Measurements from ENCODE around the gene TOB2.
"Not testable (repeated sequence)": the region's sequence is repeated elsewhere in the genome, so short reads cannot be mapped to it uniquely, and the experiment has no call there.

TOB2 gene

GRCh38 chr22:41418717-41419116 lies 27.9 kb downstream of the TOB2 start:
- Mint-ChIP-seq H3K27me3 (no peaks in the 10 kb centered on the region), H3K27ac (peak overlapping the region; percentile 63), H3K4me1 (peaks cover 47% of the 10 kb centered on the region), H3K36me3 (peaks cover 9% of the 10 kb centered on the region), H3K4me3 (no peak overlapping the region), H3K9me3 (no peaks in the 10 kb centered on the region)
- ATAC-seq, result no peak

GRCh38 chr22:41417622-41418390 lies 28.8 kb downstream of the TOB2 start:
- Mint-ChIP-seq H3K4me3 (no peak overlapping the region), H3K27ac (peak overlapping the region; percentile 63), H3K4me1 (peaks cover 38% of the 10 kb centered on the region), H3K27me3 (no peaks in the 10 kb centered on the region), H3K36me3 (peaks cover 5% of the 10 kb centered on the region), H3K9me3 (no peaks in the 10 kb centered on the region)
- no peak for ATAC-seq

- no peak for ATAC-seq
- peak overlapping the region; percentile 94 for H3K27ac Mint-ChIP-seq
- H3K36me3 Mint-ChIP-seq, result peaks cover 5% of the 10 kb centered on the region
- H3K27me3 Mint-ChIP-seq, result no peaks in the 10 kb centered on the region
- H3K9me3 Mint-ChIP-seq, result no peaks in the 10 kb centered on the region
- peak overlapping the region; percentile 98 for H3K4me3 Mint-ChIP-seq
- H3K4me1 Mint-ChIP-seq, result peaks cover 50% of the 10 kb centered on the region
Measured at GRCh38 chr22:41415554-41415953, 31.0 kb downstream of the TOB2 start.

- Mint-ChIP-seq H3K4me3 (no peak overlapping the region), H3K4me1 (peaks cover 77% of the 10 kb centered on the region), H3K27ac (peak overlapping the region; percentile 94), H3K36me3 (no peaks in the 10 kb centered on the region), H3K9me3 (no peaks in the 10 kb centered on the region), H3K27me3 (no peaks in the 10 kb centered on the region)
- no peak for ATAC-seq
Measured at GRCh38 chr22:41411021-41411851, 35.4 kb downstream of the TOB2 start.

- no peak for ATAC-seq
- Mint-ChIP-seq H3K36me3 (no peaks in the 10 kb centered on the region), H3K9me3 (no peaks in the 10 kb centered on the region), H3K27ac (peak overlapping the region; percentile 94), H3K4me1 (peaks cover 77% of the 10 kb centered on the region), H3K27me3 (no peaks in the 10 kb centered on the region), H3K4me3 (no peak overlapping the region)
Measured at GRCh38 chr22:41410311-41410751, 36.3 kb downstream of the TOB2 start.

GRCh38 chr22:41408665-41409064 lies 37.9 kb downstream of the TOB2 start:
- no peak overlapping the region for H3K4me3 Mint-ChIP-seq
- no peaks in the 10 kb centered on the region for H3K9me3 Mint-ChIP-seq
- no peak for ATAC-seq
- H3K36me3 Mint-ChIP-seq, result no peaks in the 10 kb centered on the region
- no peaks in the 10 kb centered on the region for H3K27me3 Mint-ChIP-seq
- peaks cover 74% of the 10 kb centered on the region for H3K4me1 Mint-ChIP-seq
- peak overlapping the region; percentile 78 for H3K27ac Mint-ChIP-seq

- peaks cover 73% of the 10 kb centered on the region for H3K4me1 Mint-ChIP-seq
- H3K27ac Mint-ChIP-seq, result peak overlapping the region; percentile 78
- ATAC-seq, result no peak
- H3K9me3 Mint-ChIP-seq, result no peaks in the 10 kb centered on the region
- no peaks in the 10 kb centered on the region for H3K36me3 Mint-ChIP-seq
- H3K4me3 Mint-ChIP-seq, result no peak overlapping the region
- H3K27me3 Mint-ChIP-seq, result no peaks in the 10 kb centered on the region
Measured at GRCh38 chr22:41407433-41407832, 39.2 kb downstream of the TOB2 start.

- ATAC-seq, result no peak
- no peaks in the 10 kb centered on the region for H3K9me3 Mint-ChIP-seq
- peaks cover 63% of the 10 kb centered on the region for H3K4me1 Mint-ChIP-seq
- H3K27me3 Mint-ChIP-seq, result no peaks in the 10 kb centered on the region
- no peak overlapping the region for H3K4me3 Mint-ChIP-seq
- H3K27ac Mint-ChIP-seq, result peak overlapping the region; percentile 78
- H3K36me3 Mint-ChIP-seq, result no peaks in the 10 kb centered on the region
Measured at GRCh38 chr22:41406410-41406809, 40.2 kb downstream of the TOB2 start.

- Mint-ChIP-seq H3K9me3 (no peaks in the 10 kb centered on the region), H3K4me1 (peaks cover 54% of the 10 kb centered on the region), H3K27ac (peak overlapping the region; percentile 78), H3K36me3 (no peaks in the 10 kb centered on the region), H3K4me3 (no peak overlapping the region), H3K27me3 (no peaks in the 10 kb centered on the region)
- peak; percentile 68 for ATAC-seq
Measured at GRCh38 chr22:41405588-41405987, 41.0 kb downstream of the TOB2 start.

- no peaks in the 10 kb centered on the region for H3K9me3 Mint-ChIP-seq
- H3K27ac Mint-ChIP-seq, result peak overlapping the region; percentile 27
- no peak overlapping the region for H3K4me3 Mint-ChIP-seq
- peaks cover 46% of the 10 kb centered on the region for H3K4me1 Mint-ChIP-seq
- no peaks in the 10 kb centered on the region for H3K27me3 Mint-ChIP-seq
- peak; percentile 96 for ATAC-seq
- H3K36me3 Mint-ChIP-seq, result no peaks in the 10 kb centered on the region
Measured at GRCh38 chr22:41403532-41404318, 42.9 kb downstream of the TOB2 start.

- ATAC-seq, H3K27me3 Mint-ChIP-seq: not testable (repeated sequence)
Measured at GRCh38 chr22:41402851-41403250, 43.8 kb downstream of the TOB2 start.

GRCh38 chr22:41401781-41402648 lies 44.6 kb downstream of the TOB2 start:
- Mint-ChIP-seq H3K9me3 (no peaks in the 10 kb centered on the region), H3K4me1 (peaks cover 29% of the 10 kb centered on the region), H3K27me3 (no peaks in the 10 kb centered on the region), H3K36me3 (no peaks in the 10 kb centered on the region), H3K27ac (no peak overlapping the region), H3K4me3 (no peak overlapping the region)
- no peak for ATAC-seq

More at GRCh38 chr22:41402851-41403250, 43.8 kb downstream of the TOB2 start:
- H3K9me3 Mint-ChIP-seq, H3K27ac Mint-ChIP-seq, H3K4me3 Mint-ChIP-seq, H3K36me3 Mint-ChIP-seq: not testable (repeated sequence)
- H3K4me1 Mint-ChIP-seq, result peaks cover 38% of the 10 kb centered on the region

- no peak overlapping the region for H3K27ac Mint-ChIP-seq
- peaks cover 6% of the 10 kb centered on the region for H3K4me1 Mint-ChIP-seq
- H3K9me3 Mint-ChIP-seq, result no peaks in the 10 kb centered on the region
- no peak for ATAC-seq
- no peaks in the 10 kb centered on the region for H3K27me3 Mint-ChIP-seq
- H3K4me3 Mint-ChIP-seq, result no peak overlapping the region
- peaks cover 7% of the 10 kb centered on the region for H3K36me3 Mint-ChIP-seq
Measured at GRCh38 chr22:41398921-41399320, 47.7 kb downstream of the TOB2 start.

- ATAC-seq, result no peak
- H3K36me3 Mint-ChIP-seq, result peaks cover 7% of the 10 kb centered on the region
- H3K9me3 Mint-ChIP-seq, result no peaks in the 10 kb centered on the region
- H3K4me1 Mint-ChIP-seq, result no peaks in the 10 kb centered on the region
- no peak overlapping the region for H3K27ac Mint-ChIP-seq
- no peak overlapping the region for H3K4me3 Mint-ChIP-seq
- H3K27me3 Mint-ChIP-seq, result no peaks in the 10 kb centered on the region
Measured at GRCh38 chr22:41397143-41397811, 49.3 kb downstream of the TOB2 start.
